ENCODE results near the gene SCFD1.

SCFD1 gene

GRCh38 chr14:30725763-30726162, 103.6 kb downstream of the SCFD1 start:
- no peak for DNase-seq
- in situ Hi-C loops (cut with MboI; ENCODE audit: low pct_unique_long_range_greater_than_20kb, low sequenced_read_pairs): no loop called here

- DNase-seq: no peak
- in situ Hi-C loops (cut with MboI; ENCODE audit: low pct_unique_long_range_greater_than_20kb, low sequenced_read_pairs): no loop called here
Measured at GRCh38 chr14:30728471-30728870, 106.4 kb downstream of the SCFD1 start.

- no peak for DNase-seq
- in situ Hi-C loops (cut with MboI; ENCODE audit: low pct_unique_long_range_greater_than_20kb, low sequenced_read_pairs): no loop called here
Measured at GRCh38 chr14:30737916-30738315, 115.8 kb downstream of the SCFD1 start.

GRCh38 chr14:30738978-30739377, 116.9 kb downstream of the SCFD1 start:
- no peak for DNase-seq
- in situ Hi-C loops (cut with MboI; ENCODE audit: low pct_unique_long_range_greater_than_20kb, low sequenced_read_pairs): no loop called here

GRCh38 chr14:30748343-30748742, 126.2 kb downstream of the SCFD1 start:
- in situ Hi-C loops (cut with MboI; ENCODE audit: low pct_unique_long_range_greater_than_20kb, low sequenced_read_pairs): no loop called here
- no peak for DNase-seq

- DNase-seq: peak; percentile 15
- in situ Hi-C loops (cut with MboI; ENCODE audit: low pct_unique_long_range_greater_than_20kb, low sequenced_read_pairs): no loop called here
Measured at GRCh38 chr14:30751646-30752416, 129.7 kb downstream of the SCFD1 start.

GRCh38 chr14:30753452-30753851, 131.3 kb downstream of the SCFD1 start:
- no peak for DNase-seq
- in situ Hi-C loops (cut with MboI; ENCODE audit: low pct_unique_long_range_greater_than_20kb, low sequenced_read_pairs): no loop called here

GRCh38 chr14:30754778-30755177, 132.7 kb downstream of the SCFD1 start:
- in situ Hi-C loops (cut with MboI; ENCODE audit: low pct_unique_long_range_greater_than_20kb, low sequenced_read_pairs): no loop called here
- no peak for DNase-seq

- no peak for DNase-seq
- in situ Hi-C loops (cut with MboI; ENCODE audit: low pct_unique_long_range_greater_than_20kb, low sequenced_read_pairs): no loop called here
Measured at GRCh38 chr14:30756594-30756993, 134.5 kb downstream of the SCFD1 start.

GRCh38 chr14:30757082-30757481, 135.0 kb downstream of the SCFD1 start:
- in situ Hi-C loops (cut with MboI; ENCODE audit: low pct_unique_long_range_greater_than_20kb, low sequenced_read_pairs): no loop called here

GRCh38 chr14:30759172-30760125, 137.3 kb downstream of the SCFD1 start:
- DNase-seq: no peak
- in situ Hi-C loops (cut with MboI; ENCODE audit: low pct_unique_long_range_greater_than_20kb, low sequenced_read_pairs): no loop called here

More at GRCh38 chr14:30757082-30757481, 135.0 kb downstream of the SCFD1 start:
- no peak for DNase-seq

GRCh38 chr14:30763891-30764290, 141.8 kb downstream of the SCFD1 start:
- in situ Hi-C loops (cut with MboI; ENCODE audit: low pct_unique_long_range_greater_than_20kb, low sequenced_read_pairs): no loop called here

GRCh38 chr14:30767624-30768023, 145.5 kb downstream of the SCFD1 start:
- in situ Hi-C loops (cut with MboI; ENCODE audit: low pct_unique_long_range_greater_than_20kb, low sequenced_read_pairs): no loop called here
- DNase-seq: no peak

More at GRCh38 chr14:30763891-30764290, 141.8 kb downstream of the SCFD1 start:
- DNase-seq: no peak

- in situ Hi-C loops (cut with MboI; ENCODE audit: low pct_unique_long_range_greater_than_20kb, low sequenced_read_pairs): no loop called here
- no peak for DNase-seq
Measured at GRCh38 chr14:30768791-30769190, 146.7 kb downstream of the SCFD1 start.

GRCh38 chr14:30770376-30770775, 148.3 kb downstream of the SCFD1 start:
- in situ Hi-C loops (cut with MboI; ENCODE audit: low pct_unique_long_range_greater_than_20kb, low sequenced_read_pairs): no loop called here
- DNase-seq: no peak

GRCh38 chr14:30771595-30771994, 149.5 kb downstream of the SCFD1 start:
- no peak for DNase-seq
- in situ Hi-C loops (cut with MboI; ENCODE audit: low pct_unique_long_range_greater_than_20kb, low sequenced_read_pairs): no loop called here

- no peak for DNase-seq
- in situ Hi-C loops (cut with MboI; ENCODE audit: low pct_unique_long_range_greater_than_20kb, low sequenced_read_pairs): no loop called here
Measured at GRCh38 chr14:30779210-30779609, 157.1 kb downstream of the SCFD1 start.

All from KBM-7 (cell line).